ENCODE data around the gene FER.
"Not testable (repeated sequence)": the region's sequence is repeated elsewhere in the genome, so short reads cannot be mapped to it uniquely, and the experiment has no call there.

FER gene

GRCh38 chr5:108773330-108773729 lies 25.6 kb downstream of the FER start:
- no peak for DNase-seq
- H4K5ac ChIP-seq (ENCODE audit: low read length), result no peak overlapping the region
- no peak overlapping the region for H4K8ac ChIP-seq (ENCODE audit: low read depth, low read length)
- no peak overlapping the region for H3K23ac ChIP-seq (ENCODE audit: low read length)
- H3K36me3 ChIP-seq (ENCODE audit: control insufficient read depth, insufficient read depth, low read length), result no peaks in the 10 kb centered on the region
- no peaks in the 10 kb centered on the region for H3K79me2 ChIP-seq (ENCODE audit: control insufficient read depth, insufficient read depth, low read length)
- no peak overlapping the region for H2AK5ac ChIP-seq (ENCODE audit: low read length)
- no peak overlapping the region for H2BK120ac ChIP-seq (ENCODE audit: low read depth, low read length)
- no peaks in the 10 kb centered on the region for H3K79me1 ChIP-seq (ENCODE audit: low read length)
- no peak overlapping the region for H3K4me2 ChIP-seq (ENCODE audit: low read length)
- no peak overlapping the region for H3K4ac ChIP-seq (ENCODE audit: low read depth, low read length)
- H3K4me1 ChIP-seq (ENCODE audit: control insufficient read depth, low read depth, low read length), result no peaks in the 10 kb centered on the region
- no peak overlapping the region for H2BK15ac ChIP-seq (replicated peaks; ENCODE audit: low read depth)
- no peak overlapping the region for H3K56ac ChIP-seq (ENCODE audit: low read length)
- no peak overlapping the region for H2BK5ac ChIP-seq (ENCODE audit: low read length)
- no peak overlapping the region for H3K9ac ChIP-seq (ENCODE audit: low read length)
- H3K4me3 ChIP-seq (ENCODE audit: low read length), result no peak overlapping the region
- no peak overlapping the region for H3K18ac ChIP-seq (ENCODE audit: low read length)
- H3K27ac ChIP-seq (ENCODE audit: low read depth, low read length), result no peak overlapping the region
- H3K27me3 ChIP-seq (ENCODE audit: insufficient read depth, low read length, poor library complexity), result no peaks in the 10 kb centered on the region
- WGBS (ENCODE audit: extremely low coverage, insufficient coverage, low lambda C conversion rate), result no CpG with 5 or more reads among the region's 2 CpGs

GRCh38 chr5:108774079-108774478 lies 26.4 kb downstream of the FER start:
- H3K4me2 ChIP-seq (ENCODE audit: low read length), result not testable (repeated sequence)

GRCh38 chr5:108777582-108777981 lies 29.9 kb downstream of the FER start:
- not testable (repeated sequence) for H3K9ac ChIP-seq (ENCODE audit: low read length); H4K5ac ChIP-seq (ENCODE audit: low read length); H3K4me1 ChIP-seq (ENCODE audit: control insufficient read depth, low read depth, low read length); H3K79me2 ChIP-seq (ENCODE audit: control insufficient read depth, insufficient read depth, low read length); H3K4me3 ChIP-seq (ENCODE audit: low read length); H2BK5ac ChIP-seq (ENCODE audit: low read length); H3K4me2 ChIP-seq (ENCODE audit: low read length); H4K8ac ChIP-seq (ENCODE audit: low read depth, low read length); H3K4ac ChIP-seq (ENCODE audit: low read depth, low read length); H2BK15ac ChIP-seq (replicated peaks; ENCODE audit: low read depth); H3K56ac ChIP-seq (ENCODE audit: low read length); H2AK5ac ChIP-seq (ENCODE audit: low read length); DNase-seq; H3K36me3 ChIP-seq (ENCODE audit: control insufficient read depth, insufficient read depth, low read length); H3K23ac ChIP-seq (ENCODE audit: low read length); H3K27me3 ChIP-seq (ENCODE audit: insufficient read depth, low read length, poor library complexity); H3K79me1 ChIP-seq (ENCODE audit: low read length); H3K18ac ChIP-seq (ENCODE audit: low read length); H2BK120ac ChIP-seq (ENCODE audit: low read depth, low read length); H3K27ac ChIP-seq (ENCODE audit: low read depth, low read length)
- WGBS (ENCODE audit: extremely low coverage, insufficient coverage, low lambda C conversion rate), result no CpG with 5 or more reads among the region's 3 CpGs

More at GRCh38 chr5:108774079-108774478, 26.4 kb downstream of the FER start:
- H3K79me1 ChIP-seq (ENCODE audit: low read length); H3K9ac ChIP-seq (ENCODE audit: low read length); H3K27me3 ChIP-seq (ENCODE audit: insufficient read depth, low read length, poor library complexity); H2AK5ac ChIP-seq (ENCODE audit: low read length); H3K27ac ChIP-seq (ENCODE audit: low read depth, low read length); H3K4me1 ChIP-seq (ENCODE audit: control insufficient read depth, low read depth, low read length); H2BK5ac ChIP-seq (ENCODE audit: low read length); H3K4me3 ChIP-seq (ENCODE audit: low read length); H4K5ac ChIP-seq (ENCODE audit: low read length); DNase-seq; H3K4ac ChIP-seq (ENCODE audit: low read depth, low read length); H3K56ac ChIP-seq (ENCODE audit: low read length); H2BK120ac ChIP-seq (ENCODE audit: low read depth, low read length); H3K36me3 ChIP-seq (ENCODE audit: control insufficient read depth, insufficient read depth, low read length); H4K8ac ChIP-seq (ENCODE audit: low read depth, low read length); H3K23ac ChIP-seq (ENCODE audit: low read length); H3K79me2 ChIP-seq (ENCODE audit: control insufficient read depth, insufficient read depth, low read length); H3K18ac ChIP-seq (ENCODE audit: low read length); H2BK15ac ChIP-seq (replicated peaks; ENCODE audit: low read depth): not testable (repeated sequence)
- no CpG with 5 or more reads among the region's 2 CpGs for WGBS (ENCODE audit: extremely low coverage, insufficient coverage, low lambda C conversion rate)

- not testable (repeated sequence) for H3K4me2 ChIP-seq (ENCODE audit: low read length); H3K4me3 ChIP-seq (ENCODE audit: low read length); H3K79me2 ChIP-seq (ENCODE audit: control insufficient read depth, insufficient read depth, low read length); H3K4me1 ChIP-seq (ENCODE audit: control insufficient read depth, low read depth, low read length); H3K27me3 ChIP-seq (ENCODE audit: insufficient read depth, low read length, poor library complexity); H2BK5ac ChIP-seq (ENCODE audit: low read length); H4K5ac ChIP-seq (ENCODE audit: low read length); H3K27ac ChIP-seq (ENCODE audit: low read depth, low read length); DNase-seq; H2BK15ac ChIP-seq (replicated peaks; ENCODE audit: low read depth); H3K36me3 ChIP-seq (ENCODE audit: control insufficient read depth, insufficient read depth, low read length); H3K4ac ChIP-seq (ENCODE audit: low read depth, low read length); H3K18ac ChIP-seq (ENCODE audit: low read length); H3K56ac ChIP-seq (ENCODE audit: low read length); H2BK120ac ChIP-seq (ENCODE audit: low read depth, low read length); H3K23ac ChIP-seq (ENCODE audit: low read length); H4K8ac ChIP-seq (ENCODE audit: low read depth, low read length); H3K9ac ChIP-seq (ENCODE audit: low read length); H2AK5ac ChIP-seq (ENCODE audit: low read length)
- no CpG with 5 or more reads among the region's 4 CpGs for WGBS (ENCODE audit: extremely low coverage, insufficient coverage, low lambda C conversion rate)
- H3K79me1 ChIP-seq (ENCODE audit: low read length), result peaks cover 22% of the 10 kb centered on the region
Measured at GRCh38 chr5:108784577-108784976, 36.9 kb downstream of the FER start.

- H3K4me2 ChIP-seq (ENCODE audit: low read length), result no peak overlapping the region
- no CpG with 5 or more reads among the region's 12 CpGs for WGBS (ENCODE audit: extremely low coverage, insufficient coverage, low lambda C conversion rate)
Measured at GRCh38 chr5:108786806-108787483, 39.2 kb downstream of the FER start.

GRCh38 chr5:108788142-108788541 lies 40.4 kb downstream of the FER start:
- H3K9ac ChIP-seq (ENCODE audit: low read length), result no peak overlapping the region
- no peak overlapping the region for H3K56ac ChIP-seq (ENCODE audit: low read length)
- H2BK120ac ChIP-seq (ENCODE audit: low read depth, low read length), result no peak overlapping the region
- no peak for DNase-seq
- no peak overlapping the region for H2BK5ac ChIP-seq (ENCODE audit: low read length)
- H4K8ac ChIP-seq (ENCODE audit: low read depth, low read length), result no peak overlapping the region
- H3K4ac ChIP-seq (ENCODE audit: low read depth, low read length), result no peak overlapping the region
- H4K5ac ChIP-seq (ENCODE audit: low read length), result no peak overlapping the region
- no CpG with 5 or more reads among the region's 7 CpGs for WGBS (ENCODE audit: extremely low coverage, insufficient coverage, low lambda C conversion rate)
- no peak overlapping the region for H3K4me3 ChIP-seq (ENCODE audit: low read length)
- no peak overlapping the region for H3K27ac ChIP-seq (ENCODE audit: low read depth, low read length)
- peaks cover 5% of the 10 kb centered on the region for H3K79me2 ChIP-seq (ENCODE audit: control insufficient read depth, insufficient read depth, low read length)
- no peaks in the 10 kb centered on the region for H3K4me1 ChIP-seq (ENCODE audit: control insufficient read depth, low read depth, low read length)
- H3K79me1 ChIP-seq (ENCODE audit: low read length), result peaks cover 20% of the 10 kb centered on the region
- no peak overlapping the region for H3K23ac ChIP-seq (ENCODE audit: low read length)
- peaks cover 2% of the 10 kb centered on the region for H3K36me3 ChIP-seq (ENCODE audit: control insufficient read depth, insufficient read depth, low read length)
- H3K4me2 ChIP-seq (ENCODE audit: low read length), result no peak overlapping the region
- H2BK15ac ChIP-seq (replicated peaks; ENCODE audit: low read depth), result no peak overlapping the region
- H3K27me3 ChIP-seq (ENCODE audit: insufficient read depth, low read length, poor library complexity), result no peaks in the 10 kb centered on the region
- no peak overlapping the region for H2AK5ac ChIP-seq (ENCODE audit: low read length)
- no peak overlapping the region for H3K18ac ChIP-seq (ENCODE audit: low read length)

More at GRCh38 chr5:108786806-108787483, 39.2 kb downstream of the FER start:
- Histone ChIP-seq H3K27ac (ENCODE audit: low read depth, low read length) (no peak overlapping the region), H3K79me2 (ENCODE audit: control insufficient read depth, insufficient read depth, low read length) (peaks cover 5% of the 10 kb centered on the region), H4K5ac (ENCODE audit: low read length) (no peak overlapping the region), H2BK5ac (ENCODE audit: low read length) (no peak overlapping the region), H2BK120ac (ENCODE audit: low read depth, low read length) (no peak overlapping the region), H3K4ac (ENCODE audit: low read depth, low read length) (no peak overlapping the region), H2AK5ac (ENCODE audit: low read length) (no peak overlapping the region), H3K56ac (ENCODE audit: low read length) (no peak overlapping the region), H3K36me3 (ENCODE audit: control insufficient read depth, insufficient read depth, low read length) (peaks cover 2% of the 10 kb centered on the region), H3K4me3 (ENCODE audit: low read length) (no peak overlapping the region), H3K18ac (ENCODE audit: low read length) (no peak overlapping the region), H3K4me1 (ENCODE audit: control insufficient read depth, low read depth, low read length) (no peaks in the 10 kb centered on the region), H3K27me3 (ENCODE audit: insufficient read depth, low read length, poor library complexity) (no peaks in the 10 kb centered on the region), H2BK15ac (replicated peaks; ENCODE audit: low read depth) (no peak overlapping the region), H3K23ac (ENCODE audit: low read length) (no peak overlapping the region), H3K79me1 (ENCODE audit: low read length) (peaks cover 20% of the 10 kb centered on the region), H3K9ac (ENCODE audit: low read length) (no peak overlapping the region), H4K8ac (ENCODE audit: low read depth, low read length) (no peak overlapping the region)
- DNase-seq, result no peak

All from mesendoderm (in vitro differentiated cells).